Panc1 (cell line): Measurements from ENCODE around the gene ADAMTS14. TPM values are rescaled to one million over a fixed set of nuclear protein-coding genes. Genes with fewer than 3 reads are reported as not detected.

Experiments
- ATAC-seq: fragments of 200-7000 bp; cut with Tn5 transposase; 2 replicates; pipeline ENCODE4 v1.9.1; 2020; ENCODE audit warnings: mild to moderate bottlenecking, moderate library complexity
- BruUV-seq: library from RNA; stranded (reverse); fragments of 400-500 nt; replicated peaks from 2 replicates; lab custom pipeline; 2021; lab: Mats Ljungman, UMichigan
- CTCF ChIA-PET: fragments of 300-600 bp; sonication (Branson Sonifier 250); formaldehyde crosslinking; loops from one replicate; lab custom pipeline; 2022; ENCODE audit warnings: antibody characterized with exemption; lab: Charles Lee
- POLR2A ChIA-PET: fragments of 300-600 bp; sonication (Branson Sonifier 250); formaldehyde crosslinking; loops from one replicate; lab custom pipeline; 2022; ENCODE audit warnings: antibody characterized with exemption; lab: Charles Lee
- DNase-seq: peaks from one replicate; pipeline ENCODE4 v3.0.0-alpha.2; 2010; ENCODE audit warnings: low read depth, low spot score
- H3K27ac ChIP-seq: 2 replicates; pipeline ENCODE4 v1.5.1; 2011; ENCODE audit warnings: mild to moderate bottlenecking, low read length, inconsistent platforms
- H3K27me3 ChIP-seq: fragments of 200-500 bp; sonication (Bioruptor generic); 2 replicates; pipeline ENCODE4 v1.6.0; 2014; ENCODE audit warnings: low read length, inconsistent platforms; ENCODE audit not compliant: control insufficient read depth, insufficient read depth
- H3K36me3 ChIP-seq: fragments of 200-500 bp; sonication (Bioruptor generic); 2 replicates; pipeline ENCODE4 v1.5.1; 2014; ENCODE audit warnings: inconsistent platforms, mild to moderate bottlenecking, low read length, moderate library complexity; ENCODE audit not compliant: control insufficient read depth, insufficient read depth
- H3K4me1 ChIP-seq: 2 replicates; pipeline ENCODE4 v1.5.1; 2011; ENCODE audit warnings: inconsistent platforms, mild to moderate bottlenecking, low read length, moderate library complexity; ENCODE audit not compliant: control insufficient read depth, insufficient read depth
- H3K4me3 ChIP-seq, 2 experiments: 2 replicates each; pipeline ENCODE4 v1.5.1; 2011 to 2012; ENCODE audit warnings: low read depth in 2 of 2, low read length in 2 of 2, mild to moderate bottlenecking in 2 of 2, inconsistent platforms in 1 of 2, moderate library complexity in 1 of 2
- H3K9me3 ChIP-seq: fragments of 200-500 bp; sonication (Bioruptor generic); 2 replicates; pipeline ENCODE4 v1.5.1; 2014; ENCODE audit warnings: low read depth, mild to moderate bottlenecking, inconsistent platforms, low read length, moderate library complexity; ENCODE audit not compliant: control insufficient read depth, insufficient read depth
- POLR2AphosphoS5 ChIP-seq: IDR thresholded peaks from 2 replicates; pipeline ENCODE4 v1.6.1; 2012; ENCODE audit warnings: mild to moderate bottlenecking, low read depth, low read length, moderate library complexity
- SIN3A ChIP-seq: IDR thresholded peaks from 2 replicates; pipeline ENCODE4 v1.6.1; 2012; ENCODE audit warnings: low read depth, mild to moderate bottlenecking, low read length, moderate library complexity, borderline replicate concordance; ENCODE audit not compliant: insufficient read depth
- TCF7L2 ChIP-seq: IDR thresholded peaks from 2 replicates; pipeline ENCODE4 v1.6.1; 2011; ENCODE audit warnings: mild to moderate bottlenecking, low read depth, low read length, inconsistent platforms
- in situ Hi-C: cut with HindIII; loops from 2 replicates; pipeline ENCODE4 v1.10.0; 2016; ENCODE audit warnings: low sequenced_read_pairs, low pct_unique_long_range_greater_than_20kb
- intact Hi-C: fragments of 100-400 bp; cut with micrococcal nuclease; formaldehyde crosslinking; loops from one replicate; pipeline ENCODE4 v1.10.0; 2022; ENCODE audit not compliant: unreplicated experiment
- total RNA-seq: library from RNA; stranded (reverse); gene quantifications from one replicate; pipeline ENCODE4 v1.2.1, GENCODE V29; 2021; ENCODE audit not compliant: unreplicated experiment
- TF ChIP-seq, protein P1 (sequence below), 2 experiments: IDR thresholded peaks; 2 replicates each; pipeline ENCODE4 v1.6.1; 2011 to 2012; ENCODE audit warnings: low read depth in 2 of 2, control low read depth in 1 of 2, low read length in 1 of 2, mild to moderate bottlenecking in 1 of 2, moderate library complexity in 1 of 2; ENCODE audit not compliant: insufficient read depth in 1 of 2
- TF ChIP-seq, protein P2 (sequence below): fragments of 450-650 bp; IDR thresholded peaks from 2 replicates; pipeline ENCODE4 v1.5.1; 2017; ENCODE audit warnings: mild to moderate bottlenecking

ADAMTS14 gene
- total RNA-seq, 1 experiment from 2014 or later: 0.67 TPM

DNA sequence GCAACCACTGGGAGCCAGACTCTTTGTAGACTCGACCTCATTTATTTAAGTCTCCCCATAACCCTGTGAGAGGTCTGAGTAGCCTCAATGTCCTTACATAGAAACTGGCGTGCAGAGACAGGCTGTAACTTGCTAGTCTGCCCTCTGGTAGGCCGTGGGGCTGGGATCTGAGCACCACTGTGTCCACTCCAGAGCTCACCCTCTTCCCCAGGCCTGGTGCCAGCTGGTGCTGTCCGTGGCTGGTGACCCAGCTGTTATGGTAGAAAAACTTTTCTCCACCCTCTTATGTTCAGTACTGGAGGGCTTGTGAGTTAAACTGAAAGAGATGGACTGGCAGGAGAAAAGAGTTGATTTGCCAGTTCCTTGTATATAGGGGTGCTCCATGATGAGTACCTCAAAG, 41.9 kb downstream of the ADAMTS14 start:
- intact Hi-C loops (no loop called here), in situ Hi-C loops (no loop called here)
- ATAC-seq (no peak), DNase-seq (no peak)
- Histone ChIP-seq H3K36me3 (no peaks in the 10 kb centered on the region), H3K27me3 (no peaks in the 10 kb centered on the region), H3K4me1 (peaks cover 12% of the 10 kb centered on the region), H3K9me3 (no peaks in the 10 kb centered on the region), H3K4me3 (no peak overlapping the region), H3K27ac (no peak overlapping the region)
- POLR2A ChIA-PET: no interaction called here
- TF ChIP-seq, protein P1, sequence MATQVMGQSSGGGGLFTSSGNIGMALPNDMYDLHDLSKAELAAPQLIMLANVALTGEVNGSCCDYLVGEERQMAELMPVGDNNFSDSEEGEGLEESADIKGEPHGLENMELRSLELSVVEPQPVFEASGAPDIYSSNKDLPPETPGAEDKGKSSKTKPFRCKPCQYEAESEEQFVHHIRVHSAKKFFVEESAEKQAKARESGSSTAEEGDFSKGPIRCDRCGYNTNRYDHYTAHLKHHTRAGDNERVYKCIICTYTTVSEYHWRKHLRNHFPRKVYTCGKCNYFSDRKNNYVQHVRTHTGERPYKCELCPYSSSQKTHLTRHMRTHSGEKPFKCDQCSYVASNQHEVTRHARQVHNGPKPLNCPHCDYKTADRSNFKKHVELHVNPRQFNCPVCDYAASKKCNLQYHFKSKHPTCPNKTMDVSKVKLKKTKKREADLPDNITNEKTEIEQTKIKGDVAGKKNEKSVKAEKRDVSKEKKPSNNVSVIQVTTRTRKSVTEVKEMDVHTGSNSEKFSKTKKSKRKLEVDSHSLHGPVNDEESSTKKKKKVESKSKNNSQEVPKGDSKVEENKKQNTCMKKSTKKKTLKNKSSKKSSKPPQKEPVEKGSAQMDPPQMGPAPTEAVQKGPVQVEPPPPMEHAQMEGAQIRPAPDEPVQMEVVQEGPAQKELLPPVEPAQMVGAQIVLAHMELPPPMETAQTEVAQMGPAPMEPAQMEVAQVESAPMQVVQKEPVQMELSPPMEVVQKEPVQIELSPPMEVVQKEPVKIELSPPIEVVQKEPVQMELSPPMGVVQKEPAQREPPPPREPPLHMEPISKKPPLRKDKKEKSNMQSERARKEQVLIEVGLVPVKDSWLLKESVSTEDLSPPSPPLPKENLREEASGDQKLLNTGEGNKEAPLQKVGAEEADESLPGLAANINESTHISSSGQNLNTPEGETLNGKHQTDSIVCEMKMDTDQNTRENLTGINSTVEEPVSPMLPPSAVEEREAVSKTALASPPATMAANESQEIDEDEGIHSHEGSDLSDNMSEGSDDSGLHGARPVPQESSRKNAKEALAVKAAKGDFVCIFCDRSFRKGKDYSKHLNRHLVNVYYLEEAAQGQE (IDR thresholded peaks at IDR 0.05; ENCODE audit: insufficient read depth in 1 of 2, low read depth in 2 of 2, low read length in 1 of 2): no peak
- TF ChIP-seq POLR2AphosphoS5: no peak
- TF ChIP-seq, protein P2, sequence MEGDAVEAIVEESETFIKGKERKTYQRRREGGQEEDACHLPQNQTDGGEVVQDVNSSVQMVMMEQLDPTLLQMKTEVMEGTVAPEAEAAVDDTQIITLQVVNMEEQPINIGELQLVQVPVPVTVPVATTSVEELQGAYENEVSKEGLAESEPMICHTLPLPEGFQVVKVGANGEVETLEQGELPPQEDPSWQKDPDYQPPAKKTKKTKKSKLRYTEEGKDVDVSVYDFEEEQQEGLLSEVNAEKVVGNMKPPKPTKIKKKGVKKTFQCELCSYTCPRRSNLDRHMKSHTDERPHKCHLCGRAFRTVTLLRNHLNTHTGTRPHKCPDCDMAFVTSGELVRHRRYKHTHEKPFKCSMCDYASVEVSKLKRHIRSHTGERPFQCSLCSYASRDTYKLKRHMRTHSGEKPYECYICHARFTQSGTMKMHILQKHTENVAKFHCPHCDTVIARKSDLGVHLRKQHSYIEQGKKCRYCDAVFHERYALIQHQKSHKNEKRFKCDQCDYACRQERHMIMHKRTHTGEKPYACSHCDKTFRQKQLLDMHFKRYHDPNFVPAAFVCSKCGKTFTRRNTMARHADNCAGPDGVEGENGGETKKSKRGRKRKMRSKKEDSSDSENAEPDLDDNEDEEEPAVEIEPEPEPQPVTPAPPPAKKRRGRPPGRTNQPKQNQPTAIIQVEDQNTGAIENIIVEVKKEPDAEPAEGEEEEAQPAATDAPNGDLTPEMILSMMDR: no peak
- no peak for TF ChIP-seq TCF7L2
- TF ChIP-seq SIN3A: no peak
- CTCF ChIA-PET: no interaction called here
- no TSS peak for BruUV-seq

DNA sequence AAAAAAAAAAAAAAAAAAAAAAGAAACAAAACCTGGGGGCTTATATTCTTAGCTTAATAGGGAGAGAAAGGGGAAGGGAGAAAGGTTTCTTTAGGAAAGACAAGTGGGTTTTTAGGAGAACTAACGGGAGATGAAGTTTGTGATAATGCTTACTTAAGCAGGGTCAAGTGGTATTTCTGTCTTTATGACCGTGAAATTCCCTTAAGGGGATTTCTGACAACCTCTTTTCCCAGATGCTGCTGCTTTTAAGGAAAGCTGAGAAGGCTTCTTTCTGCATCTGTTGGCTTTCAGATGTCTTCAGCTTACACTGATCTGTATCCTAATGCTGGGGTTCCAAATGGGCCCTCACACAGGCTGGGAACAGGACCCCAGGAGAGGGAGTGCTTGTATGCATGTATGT, 42.6 kb downstream of the ADAMTS14 start:
- no peak for ATAC-seq
- H3K9me3 ChIP-seq: no peaks in the 10 kb centered on the region
- H3K4me1 ChIP-seq: peaks cover 12% of the 10 kb centered on the region
- no peaks in the 10 kb centered on the region for H3K27me3 ChIP-seq
- no peak for DNase-seq
- CTCF ChIA-PET: no interaction called here
- in situ Hi-C loops (no loop called here), intact Hi-C loops (no loop called here)
- H3K4me3 ChIP-seq: no peak overlapping the region
- TF ChIP-seq SIN3A (no peak), TCF7L2 (no peak), POLR2AphosphoS5 (no peak)
- TF ChIP-seq, protein P1 (IDR thresholded peaks at IDR 0.05; ENCODE audit: insufficient read depth in 1 of 2, low read depth in 2 of 2, low read length in 1 of 2): no peak
- TF ChIP-seq, protein P2: no peak
- no TSS peak for BruUV-seq
- no peaks in the 10 kb centered on the region for H3K36me3 ChIP-seq
- POLR2A ChIA-PET: interaction anchor here (0.6 to 0.7 kb wide), 2 partner anchors 169 to 468 kb away, joined by 9 read pairs; no protein-coding TSS in a partner anchor
- H3K27ac ChIP-seq: no peak overlapping the region
